ENCODE results near the gene NUP98. TPM values are rescaled to one million over a fixed set of nuclear protein-coding genes. Genes with fewer than 3 reads are reported as not detected.

NUP98 gene
- total RNA-seq, 1 experiment from 2014 or later: 59.7 TPM

GRCh38 chr11:3810446-3810845, 13.1 kb upstream of the NUP98 start:
- Histone ChIP-seq H4K20me1 (ENCODE audit: insufficient read depth) (no peaks in the 10 kb centered on the region), H3K9me2 (ENCODE audit: insufficient read depth) (no peaks in the 10 kb centered on the region), H3K4me1 (replicated peaks; ENCODE audit: insufficient read depth) (peaks cover 3% of the 10 kb centered on the region), H3K4me2 (no peak overlapping the region), H3K4me3 (no peak overlapping the region), H3K9me3 (ENCODE audit: insufficient read depth, low read depth) (no peaks in the 10 kb centered on the region), H3K27ac (no peak overlapping the region), H2AFZ (no peak overlapping the region), H3K79me2 (ENCODE audit: low read depth) (0 out of 2 replicates have a peak, but pooled peaks cover 4% of the 10 kb centered on the region), H3K36me3 (ENCODE audit: low read depth) (no peaks in the 10 kb centered on the region), H3K27me3 (ENCODE audit: insufficient read depth, low read depth) (no peaks in the 10 kb centered on the region), H3F3A (ENCODE audit: insufficient read depth, low read depth) (no peaks in the 10 kb centered on the region)
- ChIA-PET POLR2A (ENCODE audit: unreplicated experiment) (no interaction called here), CTCF (no interaction called here)
- no peak for DNase-seq
- intact Hi-C loops (cut with micrococcal nuclease; ENCODE audit: unreplicated experiment): no loop called here
- TF ChIP-seq CTCF (conservative IDR thresholded peaks at IDR 0.05): no peak
- no peak for TF ChIP-seq EZH2 (IDR thresholded peaks at IDR 0.05; ENCODE audit: low read depth)
- BruUV-seq (replicated peaks): no TSS peak

GRCh38 chr11:3809624-3809928, 12.2 kb upstream of the NUP98 start:
- ChIA-PET POLR2A (ENCODE audit: unreplicated experiment) (no interaction called here), CTCF (interaction anchor here (1.0 kb wide), 1 partner anchor 32 kb away, joined by 4 read pairs; no protein-coding TSS in a partner anchor)
- Histone ChIP-seq H3K9me3 (ENCODE audit: insufficient read depth, low read depth) (no peaks in the 10 kb centered on the region), H3F3A (ENCODE audit: insufficient read depth, low read depth) (no peaks in the 10 kb centered on the region), H3K36me3 (ENCODE audit: low read depth) (no peaks in the 10 kb centered on the region), H3K4me3 (no peak overlapping the region), H3K4me2 (peak overlapping the region; percentile 62; the same call in 1 of the 2 replicates), H3K79me2 (ENCODE audit: low read depth) (0 out of 2 replicates have a peak, but pooled peaks cover 4% of the 10 kb centered on the region), H3K27me3 (ENCODE audit: insufficient read depth, low read depth) (no peaks in the 10 kb centered on the region), H3K9me2 (ENCODE audit: insufficient read depth) (no peaks in the 10 kb centered on the region), H3K27ac (no peak overlapping the region), H4K20me1 (ENCODE audit: insufficient read depth) (no peaks in the 10 kb centered on the region), H2AFZ (no peak overlapping the region), H3K4me1 (replicated peaks; ENCODE audit: insufficient read depth) (peaks cover 3% of the 10 kb centered on the region)
- no peak for DNase-seq
- no TSS peak for BruUV-seq (replicated peaks)
- intact Hi-C loops (cut with micrococcal nuclease; ENCODE audit: unreplicated experiment): loop anchor here (2.0 kb wide), 1 partner anchor 31 kb away; the partner anchor contains the start of gene RHOG
- no peak for TF ChIP-seq EZH2 (IDR thresholded peaks at IDR 0.05; ENCODE audit: low read depth)
- TF ChIP-seq CTCF (conservative IDR thresholded peaks at IDR 0.05): no peak

- intact Hi-C loops (cut with micrococcal nuclease; ENCODE audit: unreplicated experiment): loop anchor here (2.0 kb wide), 1 partner anchor 32 kb away; the partner anchor contains the start of gene RHOG
Measured at GRCh38 chr11:3808861-3809623, 11.7 kb upstream of the NUP98 start.

More at GRCh38 chr11:3808861-3809623, 11.7 kb upstream of the NUP98 start:
- no peaks in the 10 kb centered on the region for H3F3A ChIP-seq (ENCODE audit: insufficient read depth, low read depth)
- H3K4me2 ChIP-seq: peak overlapping the region; percentile 62
- CTCF ChIA-PET: interaction anchor here (1.0 to 1.9 kb wide), 2 partner anchors 33 to 263 kb away, joined by 4 to 8 read pairs; no protein-coding TSS in a partner anchor
- TSS peak; percentile 48 for BruUV-seq (replicated peaks)
- H3K4me1 ChIP-seq (replicated peaks; ENCODE audit: insufficient read depth): peaks cover 3% of the 10 kb centered on the region
- H3K27me3 ChIP-seq (ENCODE audit: insufficient read depth, low read depth): no peaks in the 10 kb centered on the region
- peak; percentile 35 to 70 for DNase-seq
- H3K4me3 ChIP-seq: peak overlapping the region; percentile 86
- no peaks in the 10 kb centered on the region for H3K9me2 ChIP-seq (ENCODE audit: insufficient read depth)
- 0 out of 2 replicates have a peak, but pooled peaks cover 4% of the 10 kb centered on the region for H3K79me2 ChIP-seq (ENCODE audit: low read depth)
- TF ChIP-seq CTCF (conservative IDR thresholded peaks at IDR 0.05) (peak; percentile 60), EZH2 (IDR thresholded peaks at IDR 0.05; ENCODE audit: low read depth) (no peak)
- no peaks in the 10 kb centered on the region for H3K36me3 ChIP-seq (ENCODE audit: low read depth)
- H3K27ac ChIP-seq: no peak overlapping the region
- peak overlapping the region; percentile 87 for H2AFZ ChIP-seq
- H3K9me3 ChIP-seq (ENCODE audit: insufficient read depth, low read depth): no peaks in the 10 kb centered on the region
- no peaks in the 10 kb centered on the region for H4K20me1 ChIP-seq (ENCODE audit: insufficient read depth)
- POLR2A ChIA-PET (ENCODE audit: unreplicated experiment): interaction anchor here (0.7 kb wide), 1 partner anchor 897 kb away, joined by 4 read pairs; no protein-coding TSS in a partner anchor
